ENCODE results near the gene CDC34. TPM values are rescaled to one million over a fixed set of nuclear protein-coding genes. Genes with fewer than 3 reads are reported as not detected.
A peak's percentile ranks its signal among the peaks of the same experiment; 100 is the strongest.

Gene CDC34
- total RNA-seq, 2 experiments from 2014 or later: 42.1 to 42.5 TPM

GRCh38 chr19:575527-576506 lies 44.3 kb downstream of the CDC34 start:
- Mint-ChIP-seq H3K27ac (no peak overlapping the region), H3K4me1 (ENCODE audit: low read depth) (peaks cover 31% of the 10 kb centered on the region), H3K9me3 (no peaks in the 10 kb centered on the region), H3K4me3 (no peak overlapping the region), H3K36me3 (ENCODE audit: low read depth) (peaks cover 3% of the 10 kb centered on the region), H3K27me3 (ENCODE audit: low read depth) (no peaks in the 10 kb centered on the region)
- intact Hi-C loops (cut with micrococcal nuclease): no loop called here
- CTCF ChIA-PET: interaction anchor here (0.6 to 2.0 kb wide), 2 partner anchors 8 to 162 kb away, joined by 3 to 7 read pairs; no protein-coding TSS in a partner anchor
- no peak for DNase-seq

GRCh38 chr19:576768-577438 lies 45.3 kb downstream of the CDC34 start:
- H3K9me3 Mint-ChIP-seq: no peaks in the 10 kb centered on the region
- intact Hi-C loops (cut with micrococcal nuclease): no loop called here
- no peak for DNase-seq
- peaks cover 25% of the 10 kb centered on the region for H3K4me1 Mint-ChIP-seq (ENCODE audit: low read depth)
- no peak overlapping the region for H3K27ac Mint-ChIP-seq
- CTCF ChIA-PET: no interaction called here
- H3K27me3 Mint-ChIP-seq (ENCODE audit: low read depth): no peaks in the 10 kb centered on the region
- no peaks in the 10 kb centered on the region for H3K36me3 Mint-ChIP-seq (ENCODE audit: low read depth)
- H3K4me3 Mint-ChIP-seq: no peak overlapping the region

GRCh38 chr19:577439-578392 lies 46.2 kb downstream of the CDC34 start:
- Mint-ChIP-seq H3K9me3 (no peaks in the 10 kb centered on the region), H3K4me3 (no peak overlapping the region), H3K36me3 (ENCODE audit: low read depth) (no peaks in the 10 kb centered on the region), H3K27me3 (ENCODE audit: low read depth) (no peaks in the 10 kb centered on the region), H3K27ac (no peak overlapping the region), H3K4me1 (ENCODE audit: low read depth) (peaks cover 25% of the 10 kb centered on the region)
- intact Hi-C loops (cut with micrococcal nuclease): no loop called here
- no peak for DNase-seq
- CTCF ChIA-PET: no interaction called here

- Mint-ChIP-seq H3K9me3 (no peaks in the 10 kb centered on the region), H3K4me1 (ENCODE audit: low read depth) (peaks cover 22% of the 10 kb centered on the region), H3K27ac (no peak overlapping the region), H3K4me3 (no peak overlapping the region), H3K27me3 (ENCODE audit: low read depth) (no peaks in the 10 kb centered on the region), H3K36me3 (ENCODE audit: low read depth) (no peaks in the 10 kb centered on the region)
- CTCF ChIA-PET: no interaction called here
- DNase-seq: no peak
- intact Hi-C loops (cut with micrococcal nuclease): no loop called here
These were observed 47.7 kb downstream of the CDC34 start for GRCh38 chr19:579111-579841.

GRCh38 chr19:579842-580155 lies 48.2 kb downstream of the CDC34 start:
- Mint-ChIP-seq H3K27ac (no peak overlapping the region), H3K4me3 (no peak overlapping the region), H3K9me3 (no peaks in the 10 kb centered on the region), H3K27me3 (ENCODE audit: low read depth) (no peaks in the 10 kb centered on the region), H3K4me1 (ENCODE audit: low read depth) (peaks cover 17% of the 10 kb centered on the region), H3K36me3 (ENCODE audit: low read depth) (no peaks in the 10 kb centered on the region)
- CTCF ChIA-PET: no interaction called here
- intact Hi-C loops (cut with micrococcal nuclease): no loop called here
- DNase-seq: no peak

GRCh38 chr19:580274-580835 lies 48.8 kb downstream of the CDC34 start:
- Mint-ChIP-seq H3K4me3 (no peak overlapping the region), H3K9me3 (no peaks in the 10 kb centered on the region), H3K36me3 (ENCODE audit: low read depth) (no peaks in the 10 kb centered on the region), H3K27ac (no peak overlapping the region), H3K27me3 (ENCODE audit: low read depth) (no peaks in the 10 kb centered on the region), H3K4me1 (ENCODE audit: low read depth) (peaks cover 12% of the 10 kb centered on the region)
- DNase-seq: no peak
- CTCF ChIA-PET: no interaction called here
- intact Hi-C loops (cut with micrococcal nuclease): no loop called here

- intact Hi-C loops (cut with micrococcal nuclease): no loop called here
- H3K36me3 Mint-ChIP-seq (ENCODE audit: low read depth): no peaks in the 10 kb centered on the region
- H3K27ac Mint-ChIP-seq: no peak overlapping the region
- CTCF ChIA-PET: interaction anchor here (0.7 kb wide), 1 partner anchor 25 kb away, joined by 4 read pairs; no protein-coding TSS in a partner anchor
- H3K4me1 Mint-ChIP-seq (ENCODE audit: low read depth): peaks cover 7% of the 10 kb centered on the region
- no peak for DNase-seq
- H3K27me3 Mint-ChIP-seq (ENCODE audit: low read depth): peaks cover 4% of the 10 kb centered on the region
- no peak overlapping the region for H3K4me3 Mint-ChIP-seq
- no peaks in the 10 kb centered on the region for H3K9me3 Mint-ChIP-seq
These were observed 50.0 kb downstream of the CDC34 start for GRCh38 chr19:581399-582111.

GRCh38 chr19:582497-583197 lies 51.1 kb downstream of the CDC34 start:
- Mint-ChIP-seq H3K4me1 (ENCODE audit: low read depth) (peaks cover 2% of the 10 kb centered on the region), H3K27me3 (ENCODE audit: low read depth) (peaks cover 4% of the 10 kb centered on the region), H3K27ac (no peak overlapping the region), H3K9me3 (no peaks in the 10 kb centered on the region), H3K36me3 (ENCODE audit: low read depth) (no peaks in the 10 kb centered on the region), H3K4me3 (no peak overlapping the region)
- no peak for DNase-seq
- intact Hi-C loops (cut with micrococcal nuclease): no loop called here
- CTCF ChIA-PET: no interaction called here

- no peak for DNase-seq
- H3K36me3 Mint-ChIP-seq (ENCODE audit: low read depth): no peaks in the 10 kb centered on the region
- CTCF ChIA-PET: interaction anchor here (0.9 to 1.5 kb wide), 6 partner anchors 9 to 82 kb away, joined by 3 to 7 read pairs (median 3); no protein-coding TSS in a partner anchor
- peak overlapping the region; percentile 26 for H3K27ac Mint-ChIP-seq
- intact Hi-C loops (cut with micrococcal nuclease): no loop called here
- peaks cover 4% of the 10 kb centered on the region for H3K4me1 Mint-ChIP-seq (ENCODE audit: low read depth)
- peaks cover 6% of the 10 kb centered on the region for H3K27me3 Mint-ChIP-seq (ENCODE audit: low read depth)
- no peak overlapping the region for H3K4me3 Mint-ChIP-seq
- H3K9me3 Mint-ChIP-seq: no peaks in the 10 kb centered on the region
These were observed 51.8 kb downstream of the CDC34 start for GRCh38 chr19:583198-583967.

GRCh38 chr19:583968-584239 lies 52.3 kb downstream of the CDC34 start:
- H3K36me3 Mint-ChIP-seq (ENCODE audit: low read depth): no peaks in the 10 kb centered on the region
- intact Hi-C loops (cut with micrococcal nuclease): loop anchor here (2.0 kb wide), 1 partner anchor 151 kb away; no protein-coding TSS in a partner anchor

More at GRCh38 chr19:583968-584239, 52.3 kb downstream of the CDC34 start:
- Mint-ChIP-seq H3K4me3 (no peak overlapping the region), H3K27me3 (ENCODE audit: low read depth) (peaks cover 9% of the 10 kb centered on the region), H3K4me1 (ENCODE audit: low read depth) (peaks cover 7% of the 10 kb centered on the region), H3K27ac (peak overlapping the region; percentile 26), H3K9me3 (no peaks in the 10 kb centered on the region)
- no peak for DNase-seq
- CTCF ChIA-PET: interaction anchor here (0.6 to 1.5 kb wide), 9 partner anchors 9 to 200 kb away, joined by 3 to 7 read pairs (median 3); no protein-coding TSS in a partner anchor
